Measurements from ENCODE around the gene TIGD7.

TIGD7 gene

GRCh38 chr16:3305109-3306068 lies at the start of gene TIGD7, which contains the start of gene ZNF75A:
TIGD7 (minus strand) TSS chr16:3305430; CDS start chr16:3300614, 4,816 bp downstream.
ZNF75A (plus strand) TSS chr16:3305497; CDS start chr16:3308429, 2,932 bp downstream.
- peak; percentile 87 to 88 for DNase-seq

- no peak for DNase-seq
These were observed 43.9 kb upstream of the TIGD7 start for GRCh38 chr16:3349175-3349574.

- DNase-seq = no peak
These were observed 43.4 kb upstream of the TIGD7 start for GRCh38 chr16:3348547-3349167.

GRCh38 chr16:3347586-3347985 lies 42.4 kb upstream of the TIGD7 start:
- no peak for DNase-seq

- no peak for DNase-seq
These were observed 40.8 kb upstream of the TIGD7 start for GRCh38 chr16:3346041-3346440.

DNA sequence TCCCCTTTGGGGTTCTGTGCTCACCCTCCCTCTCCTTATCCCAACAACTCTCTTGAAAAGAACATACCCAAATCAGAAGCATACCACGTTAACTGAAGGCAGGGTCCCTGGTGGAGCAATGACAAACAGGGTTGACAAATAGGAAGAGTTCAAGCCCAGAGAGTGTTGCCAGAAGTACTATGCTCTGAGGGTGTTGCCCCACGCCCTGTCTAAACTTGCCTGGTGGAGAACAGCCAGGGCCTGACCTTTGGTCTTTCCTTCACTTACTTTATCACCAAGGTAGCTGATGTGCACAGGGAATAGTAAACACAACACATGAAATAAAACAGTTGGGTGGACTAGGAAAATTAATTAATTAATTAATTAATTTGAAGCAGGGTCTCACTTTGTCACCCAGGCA lies 23.4 kb upstream of the TIGD7 start:
- no peak for DNase-seq

DNA sequence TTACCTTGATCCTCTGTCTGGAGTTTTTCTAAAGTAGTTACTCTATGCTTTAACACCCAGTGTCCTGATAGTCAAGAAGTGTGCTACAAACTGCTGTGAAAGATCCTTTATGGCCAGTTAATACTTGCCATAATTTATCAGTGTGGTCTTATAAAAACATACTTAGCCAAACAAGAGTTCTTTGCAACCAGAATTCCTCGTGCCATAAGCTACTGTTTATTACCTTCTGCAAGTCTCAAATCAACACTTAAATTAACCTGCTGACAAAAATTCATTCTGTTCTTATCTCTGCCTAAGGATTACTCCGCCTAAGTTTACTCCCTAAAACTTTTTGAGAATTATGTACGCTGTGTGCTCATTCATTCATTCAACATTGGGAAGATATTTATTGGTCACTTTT lies 22.9 kb upstream of the TIGD7 start:
- DNase-seq = no peak

GRCh38 chr16:3327514-3327913 lies 22.3 kb upstream of the TIGD7 start:
- DNase-seq = no peak

DNA sequence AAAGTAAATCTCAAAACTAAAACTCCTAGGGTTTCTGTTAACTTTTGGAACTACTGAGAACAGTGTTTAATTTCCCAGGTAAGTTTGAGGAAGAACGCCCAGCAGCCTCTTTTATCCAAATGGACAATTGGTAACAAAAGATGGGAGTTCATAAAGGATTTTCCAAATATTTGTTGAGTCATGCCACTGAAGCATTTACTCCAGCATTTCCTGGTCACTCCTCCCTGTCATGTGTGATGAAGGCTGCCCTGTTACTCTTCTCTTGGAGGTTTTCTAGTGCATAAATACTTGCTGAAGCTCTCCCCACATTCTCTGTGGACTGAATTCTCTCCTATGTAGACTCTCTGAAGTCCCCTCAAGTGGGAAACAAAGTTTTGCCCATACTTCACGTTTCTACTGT lies 16.6 kb upstream of the TIGD7 start:
- no peak for DNase-seq

DNA sequence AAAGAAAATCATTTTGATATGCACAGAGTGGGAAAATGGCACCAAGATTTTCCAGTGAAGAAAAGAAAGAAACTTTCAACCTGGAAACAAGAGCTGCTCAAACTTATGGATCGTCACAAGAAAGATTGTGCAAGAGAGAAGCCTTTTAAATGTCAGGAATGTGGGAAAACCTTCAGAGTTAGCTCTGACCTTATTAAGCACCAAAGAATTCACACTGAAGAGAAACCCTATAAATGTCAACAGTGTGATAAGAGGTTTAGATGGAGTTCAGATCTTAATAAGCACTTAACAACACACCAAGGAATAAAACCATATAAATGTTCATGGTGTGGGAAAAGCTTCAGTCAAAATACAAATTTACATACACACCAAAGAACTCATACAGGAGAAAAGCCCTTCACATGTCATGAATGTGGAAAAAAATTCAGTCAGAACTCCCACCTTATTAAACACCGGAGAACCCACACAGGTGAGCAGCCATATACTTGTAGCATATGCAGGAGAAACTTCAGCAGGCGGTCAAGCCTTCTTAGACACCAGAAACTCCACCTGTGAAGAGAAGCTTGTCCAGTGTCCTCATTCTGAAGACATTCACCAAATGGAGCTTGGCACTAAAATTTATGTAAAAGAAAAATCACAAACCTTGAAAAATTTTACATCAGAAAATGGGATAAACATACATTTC lies 12.2 kb upstream of the TIGD7 start:
- peak in 1 of 2 donors; percentile 5 for DNase-seq

GRCh38 chr16:3311496-3311895 lies 6.3 kb upstream of the TIGD7 start:
- no peak for DNase-seq

DNA sequence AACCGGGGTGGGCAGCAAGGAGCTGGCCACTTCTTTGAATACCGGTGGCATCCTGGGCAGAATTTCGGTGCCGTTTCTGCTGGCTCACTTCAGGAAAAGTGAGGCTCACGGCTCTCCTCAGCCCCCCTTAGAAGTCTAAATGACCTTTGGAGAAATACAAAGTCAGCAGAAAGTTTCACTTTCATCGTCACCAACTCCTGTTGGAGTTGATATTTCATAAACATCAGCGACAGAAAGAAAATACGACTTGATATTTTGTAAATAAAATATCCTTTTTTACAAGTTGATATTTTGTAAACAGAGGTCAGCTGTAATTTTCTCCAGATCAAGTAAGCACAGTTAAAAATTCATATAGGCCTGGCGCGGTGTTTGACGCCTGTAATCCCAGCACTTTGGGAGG lies 848 bp upstream of the TIGD7 start:
- no peak for DNase-seq

DNA sequence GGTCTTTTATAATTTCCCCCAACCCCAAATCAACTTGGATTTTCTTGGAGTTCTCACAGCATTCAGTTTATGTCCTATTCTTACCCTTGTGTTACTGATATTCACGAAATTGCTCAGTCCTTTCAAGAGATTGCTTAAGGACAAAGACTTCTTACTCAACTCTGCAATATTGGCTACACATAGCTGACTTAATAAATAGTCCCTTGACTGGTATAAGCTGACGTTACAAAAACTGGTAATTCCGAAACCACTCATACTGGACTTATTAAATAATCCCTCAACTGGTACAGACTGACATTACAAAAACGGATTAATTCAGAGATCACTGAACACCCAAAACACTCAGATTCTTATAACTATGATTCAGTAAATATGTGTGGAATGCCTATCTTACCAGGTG lies 860 bp downstream of the TIGD7 start:
- DNase-seq = no peak

GRCh38 chr16:3295783-3296182 lies 9.4 kb downstream of the TIGD7 start:
- no peak for DNase-seq

- DNase-seq = no peak
These were observed 10.0 kb downstream of the TIGD7 start for GRCh38 chr16:3295209-3295608.

- DNase-seq = no peak
These were observed 12.6 kb downstream of the TIGD7 start for GRCh38 chr16:3292604-3293003.

DNA sequence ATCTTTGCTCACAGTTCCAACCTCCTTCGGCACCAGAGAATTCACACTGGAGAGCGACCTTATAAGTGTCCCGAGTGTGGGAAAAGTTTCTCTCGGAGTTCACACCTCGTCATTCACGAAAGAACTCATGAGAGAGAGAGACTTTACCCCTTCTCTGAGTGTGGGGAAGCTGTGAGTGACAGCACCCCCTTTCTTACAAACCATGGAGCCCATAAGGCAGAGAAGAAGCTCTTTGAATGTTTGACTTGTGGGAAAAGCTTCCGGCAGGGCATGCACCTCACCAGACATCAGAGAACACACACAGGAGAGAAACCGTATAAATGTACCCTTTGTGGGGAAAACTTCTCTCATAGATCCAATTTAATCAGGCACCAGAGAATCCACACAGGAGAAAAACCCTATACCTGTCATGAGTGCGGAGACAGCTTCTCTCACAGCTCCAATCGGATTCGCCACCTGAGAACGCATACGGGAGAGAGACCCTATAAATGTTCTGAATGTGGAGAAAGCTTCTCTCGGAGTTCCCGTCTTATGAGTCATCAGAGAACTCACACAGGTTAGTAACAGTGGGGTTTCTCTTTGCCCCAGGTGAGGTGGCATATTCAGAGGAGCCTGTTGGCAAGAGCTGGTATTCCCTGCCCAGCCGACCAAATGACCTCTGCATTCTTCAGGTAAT lies 15.1 kb downstream of the TIGD7 start:
- no peak for DNase-seq

GRCh38 chr16:3285131-3285530 lies 20.1 kb downstream of the TIGD7 start:
- DNase-seq = no peak

DNA sequence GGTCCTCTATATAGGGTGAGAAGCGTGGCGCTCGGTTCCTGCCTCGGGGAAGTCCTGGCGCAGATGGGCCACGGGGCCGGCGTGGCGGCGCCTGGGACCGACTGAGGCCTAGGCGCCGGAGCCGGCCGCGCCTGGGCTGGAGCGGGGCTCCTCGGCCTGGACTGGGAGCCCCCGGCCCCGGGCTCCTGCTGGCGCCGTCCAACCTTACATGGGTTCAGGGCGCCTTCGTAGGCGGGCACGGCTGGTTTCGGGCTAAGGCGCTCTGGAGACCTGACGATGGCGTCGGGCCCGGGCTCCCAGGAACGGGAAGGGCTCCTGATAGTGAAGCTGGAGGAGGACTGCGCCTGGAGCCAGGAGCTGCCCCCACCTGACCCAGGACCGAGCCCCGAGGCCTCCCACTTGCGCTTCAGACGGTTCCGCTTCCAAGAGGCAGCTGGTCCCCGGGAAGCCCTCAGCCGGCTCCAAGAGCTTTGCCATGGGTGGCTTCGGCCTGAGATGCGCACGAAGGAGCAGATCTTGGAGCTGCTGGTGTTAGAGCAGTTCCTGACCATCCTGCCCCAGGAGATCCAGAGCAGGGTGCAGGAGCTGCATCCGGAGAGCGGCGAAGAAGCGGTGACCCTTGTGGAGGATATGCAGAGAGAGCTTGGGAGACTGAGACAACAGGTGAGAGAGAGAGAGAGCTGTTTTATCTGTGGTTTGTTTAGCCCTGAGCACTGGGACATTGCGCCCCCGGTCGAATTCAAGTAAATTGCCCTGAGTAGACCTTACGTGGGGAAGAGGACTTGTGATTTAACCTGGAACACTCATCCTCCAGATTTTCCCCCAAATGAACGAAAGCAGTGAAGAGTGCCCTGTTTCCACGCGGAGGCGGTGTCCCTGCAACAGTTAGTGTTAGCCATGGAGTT lies 21.4 kb downstream of the TIGD7 start:
- no peak for DNase-seq

DNA sequence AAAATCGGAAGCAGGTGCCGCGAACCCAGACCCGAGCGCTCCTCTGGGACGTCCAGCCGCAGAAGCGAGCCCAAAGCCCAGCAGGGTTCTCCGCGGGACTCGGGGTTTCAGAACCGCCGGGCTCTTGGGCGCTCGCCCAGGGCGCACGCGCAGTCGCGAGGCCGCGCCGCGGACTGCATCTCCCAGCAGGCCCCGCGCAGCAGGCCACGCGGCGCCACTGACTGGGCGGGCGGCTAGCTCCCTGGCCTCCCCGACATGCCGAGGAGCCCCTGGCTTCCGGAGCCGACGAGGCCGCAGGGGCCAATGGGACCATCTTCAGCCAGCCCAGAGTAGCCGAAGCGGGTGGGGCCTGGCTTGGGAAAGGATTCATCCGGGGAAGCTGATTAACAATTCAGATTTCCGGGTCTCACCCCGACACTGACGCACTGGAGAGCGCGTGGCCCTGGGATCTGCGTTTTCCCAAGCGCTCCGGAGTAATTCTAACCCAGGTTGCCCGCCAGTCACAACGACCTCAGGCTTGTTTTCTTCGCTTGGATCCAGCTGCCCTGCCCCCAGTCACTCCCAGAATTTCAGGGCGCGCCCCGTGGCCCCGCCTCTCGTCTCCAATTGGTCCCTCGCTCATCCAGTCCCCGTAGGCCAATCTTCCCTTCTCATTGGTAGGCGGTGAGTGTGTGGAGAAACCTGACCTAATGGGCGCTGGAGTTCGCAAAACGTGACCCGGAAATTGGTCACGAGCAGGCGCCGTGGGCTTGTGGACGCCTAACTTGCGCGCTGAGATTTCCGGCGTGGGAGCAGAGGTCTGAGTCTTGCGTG lies 22.3 kb downstream of the TIGD7 start, which contains the start of gene ZNF263:
Gene ZNF263, plus strand, starts transcription at position 762 of the 813 bp plus-strand sequence. CDS start 328 bp downstream, outside the sequence.
- DNase-seq = peak; percentile 94 to 96

All from CD4-positive, alpha-beta T cell treated with Interferon alpha-2 for 1 hour (primary cell).